ENCODE data around the gene IMMP2L.

The IMMP2L gene

DNA sequence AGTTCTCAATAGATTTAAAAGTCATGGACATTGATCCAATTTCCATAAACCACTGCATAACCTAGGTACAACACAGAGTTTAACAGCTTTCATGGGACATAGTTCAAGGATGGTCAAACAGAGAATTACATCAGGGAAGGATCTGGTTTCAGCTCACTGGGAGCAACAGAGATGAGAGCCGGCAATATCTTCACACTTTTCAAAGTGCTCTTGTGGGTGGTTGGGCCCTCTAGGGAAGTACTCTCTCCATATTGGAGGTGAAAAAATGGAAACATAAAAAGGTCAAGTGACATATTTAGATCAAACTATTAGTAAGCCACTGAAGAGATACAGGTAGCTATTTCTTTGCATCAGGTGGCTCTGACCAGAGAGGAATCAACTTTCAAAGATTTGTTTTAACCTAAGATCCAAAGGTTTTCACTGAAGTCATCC, 533.1 kb downstream of the IMMP2L start:
- no peak overlapping the region for H3K4me3 ChIP-seq (ENCODE audit: control insufficient read depth, low read depth, low read length)
- TF ChIP-seq, protein P1, sequence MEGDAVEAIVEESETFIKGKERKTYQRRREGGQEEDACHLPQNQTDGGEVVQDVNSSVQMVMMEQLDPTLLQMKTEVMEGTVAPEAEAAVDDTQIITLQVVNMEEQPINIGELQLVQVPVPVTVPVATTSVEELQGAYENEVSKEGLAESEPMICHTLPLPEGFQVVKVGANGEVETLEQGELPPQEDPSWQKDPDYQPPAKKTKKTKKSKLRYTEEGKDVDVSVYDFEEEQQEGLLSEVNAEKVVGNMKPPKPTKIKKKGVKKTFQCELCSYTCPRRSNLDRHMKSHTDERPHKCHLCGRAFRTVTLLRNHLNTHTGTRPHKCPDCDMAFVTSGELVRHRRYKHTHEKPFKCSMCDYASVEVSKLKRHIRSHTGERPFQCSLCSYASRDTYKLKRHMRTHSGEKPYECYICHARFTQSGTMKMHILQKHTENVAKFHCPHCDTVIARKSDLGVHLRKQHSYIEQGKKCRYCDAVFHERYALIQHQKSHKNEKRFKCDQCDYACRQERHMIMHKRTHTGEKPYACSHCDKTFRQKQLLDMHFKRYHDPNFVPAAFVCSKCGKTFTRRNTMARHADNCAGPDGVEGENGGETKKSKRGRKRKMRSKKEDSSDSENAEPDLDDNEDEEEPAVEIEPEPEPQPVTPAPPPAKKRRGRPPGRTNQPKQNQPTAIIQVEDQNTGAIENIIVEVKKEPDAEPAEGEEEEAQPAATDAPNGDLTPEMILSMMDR (conservative IDR thresholded peaks at IDR 0.05; ENCODE audit: control insufficient read depth, insufficient read depth, low read depth, low read length): no peak
- DNase-seq (ENCODE audit: low read depth): no peak

DNA sequence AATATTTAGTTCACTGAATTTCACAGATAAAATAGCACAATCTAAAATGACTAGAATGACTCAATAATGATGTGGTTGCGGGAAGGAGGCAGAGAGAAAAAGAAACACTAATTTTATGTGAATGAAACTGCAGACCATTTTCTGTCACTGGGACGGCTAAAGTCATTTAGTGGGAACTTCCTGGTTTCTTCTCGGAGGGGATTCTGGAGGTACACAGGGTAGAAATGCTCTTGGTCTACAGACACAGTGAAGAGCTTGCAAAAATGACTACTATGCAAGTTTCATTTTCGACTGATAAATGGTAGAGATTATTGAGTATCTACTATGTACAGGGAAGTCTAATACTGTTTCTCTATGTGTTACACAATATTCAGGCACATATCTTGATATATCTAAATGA, 534.9 kb downstream of the IMMP2L start:
- DNase-seq (ENCODE audit: low read depth): no peak
- TF ChIP-seq, protein P1 (conservative IDR thresholded peaks at IDR 0.05; ENCODE audit: control insufficient read depth, insufficient read depth, low read depth, low read length): no peak
- no peak overlapping the region for H3K4me3 ChIP-seq (ENCODE audit: control insufficient read depth, low read depth, low read length)

GRCh38 chr7:111026806-111027205, 535.5 kb downstream of the IMMP2L start:
- no peak overlapping the region for H3K4me3 ChIP-seq (ENCODE audit: control insufficient read depth, low read depth, low read length)
- TF ChIP-seq, protein P1 (conservative IDR thresholded peaks at IDR 0.05; ENCODE audit: control insufficient read depth, insufficient read depth, low read depth, low read length): no peak
- no peak for DNase-seq (ENCODE audit: low read depth)

DNA sequence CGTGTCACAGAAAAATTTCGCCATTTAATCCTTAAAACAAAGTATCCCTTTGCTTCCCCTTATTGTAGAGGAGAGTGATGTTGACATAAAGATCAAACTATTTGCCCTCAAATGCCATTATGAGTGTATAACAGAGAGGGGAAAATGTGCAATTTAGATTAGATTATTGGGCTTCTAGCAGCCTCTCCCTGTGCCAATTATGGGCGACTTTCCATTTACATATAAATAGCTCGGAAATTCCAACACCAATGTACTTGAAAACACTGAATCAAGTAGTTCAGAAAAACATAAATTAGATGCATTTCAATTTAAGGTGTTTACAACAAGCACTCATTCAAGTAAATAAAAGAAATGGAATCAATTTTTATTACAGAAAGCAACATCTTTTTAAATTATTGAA, 535.9 kb downstream of the IMMP2L start:
- H3K4me3 ChIP-seq (ENCODE audit: control insufficient read depth, low read depth, low read length): no peak overlapping the region
- DNase-seq (ENCODE audit: low read depth): no peak
- TF ChIP-seq, protein P1 (conservative IDR thresholded peaks at IDR 0.05; ENCODE audit: control insufficient read depth, insufficient read depth, low read depth, low read length): no peak

DNA sequence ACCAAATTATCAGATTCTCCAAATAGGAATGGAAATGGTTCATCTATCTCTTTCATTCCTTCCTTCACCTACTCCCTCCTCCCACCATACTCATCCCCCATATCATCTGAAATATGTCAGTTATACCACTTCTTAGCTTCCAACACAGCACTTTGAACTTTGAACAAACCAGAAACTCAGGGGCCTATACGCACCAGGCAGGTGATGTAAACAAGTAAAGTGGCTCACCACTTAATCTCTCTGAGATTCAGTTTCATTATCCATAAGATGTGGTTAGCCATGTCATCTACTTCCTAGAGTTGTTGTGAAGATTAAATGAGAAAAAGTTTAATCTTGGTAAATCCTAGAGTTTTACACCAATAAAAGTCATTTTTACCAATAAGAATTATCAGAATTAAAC, 537.3 kb downstream of the IMMP2L start:
- no peak overlapping the region for H3K4me3 ChIP-seq (ENCODE audit: control insufficient read depth, low read depth, low read length)
- DNase-seq (ENCODE audit: low read depth): no peak
- TF ChIP-seq, protein P1 (conservative IDR thresholded peaks at IDR 0.05; ENCODE audit: control insufficient read depth, insufficient read depth, low read depth, low read length): no peak

GRCh38 chr7:111018960-111019736, 543.1 kb downstream of the IMMP2L start:
- H3K4me3 ChIP-seq (ENCODE audit: control insufficient read depth, low read depth, low read length): no peak overlapping the region
- no peak for DNase-seq (ENCODE audit: low read depth)
- TF ChIP-seq, protein P1 (conservative IDR thresholded peaks at IDR 0.05; ENCODE audit: control insufficient read depth, insufficient read depth, low read depth, low read length): no peak
